ENCODE measurements around the gene MITF.

The MITF gene

GRCh38 chr3:69806735-69807438 lies 67.6 kb downstream of the MITF start:
- DNase-seq, result no peak
- TF ChIP-seq POLR2A (IDR thresholded peaks at IDR 0.05; ENCODE audit: low read length), result no peak
- no peak for TF ChIP-seq GATA1 (IDR thresholded peaks at IDR 0.05; ENCODE audit: low read depth, low read length)

GRCh38 chr3:69807674-69808073 lies 68.4 kb downstream of the MITF start:
- TF ChIP-seq GATA1 (IDR thresholded peaks at IDR 0.05; ENCODE audit: low read depth, low read length) (no peak), POLR2A (IDR thresholded peaks at IDR 0.05; ENCODE audit: low read length) (no peak)
- DNase-seq, result no peak

- no peak for TF ChIP-seq GATA1 (IDR thresholded peaks at IDR 0.05; ENCODE audit: low read depth, low read length)
- no peak for TF ChIP-seq POLR2A (IDR thresholded peaks at IDR 0.05; ENCODE audit: low read length)
- DNase-seq, result peak; percentile 10 to 18
These were observed 70.0 kb downstream of the MITF start for GRCh38 chr3:69809076-69809835.

- TF ChIP-seq GATA1 (IDR thresholded peaks at IDR 0.05; ENCODE audit: low read depth, low read length), result no peak
- TF ChIP-seq POLR2A (IDR thresholded peaks at IDR 0.05; ENCODE audit: low read length), result no peak
These were observed 72.5 kb downstream of the MITF start for GRCh38 chr3:69811452-69812401.

GRCh38 chr3:69815970-69816369 lies 76.7 kb downstream of the MITF start:
- DNase-seq, result no peak
- TF ChIP-seq POLR2A (IDR thresholded peaks at IDR 0.05; ENCODE audit: low read length), result no peak
- TF ChIP-seq GATA1 (IDR thresholded peaks at IDR 0.05; ENCODE audit: low read depth, low read length), result no peak

More at GRCh38 chr3:69811452-69812401, 72.5 kb downstream of the MITF start:
- no peak for DNase-seq

GRCh38 chr3:69817988-69818387 lies 78.7 kb downstream of the MITF start:
- TF ChIP-seq POLR2A (IDR thresholded peaks at IDR 0.05; ENCODE audit: low read length), result no peak
- TF ChIP-seq GATA1 (IDR thresholded peaks at IDR 0.05; ENCODE audit: low read depth, low read length), result no peak
- no peak for DNase-seq

GRCh38 chr3:69819282-69819681 lies 80.0 kb downstream of the MITF start:
- no peak for DNase-seq
- TF ChIP-seq POLR2A (IDR thresholded peaks at IDR 0.05; ENCODE audit: low read length) (no peak), GATA1 (IDR thresholded peaks at IDR 0.05; ENCODE audit: low read depth, low read length) (no peak)

GRCh38 chr3:69821133-69821532 lies 81.9 kb downstream of the MITF start:
- DNase-seq, result no peak
- TF ChIP-seq GATA1 (IDR thresholded peaks at IDR 0.05; ENCODE audit: low read depth, low read length) (no peak), POLR2A (IDR thresholded peaks at IDR 0.05; ENCODE audit: low read length) (no peak)

GRCh38 chr3:69823743-69824142 lies 84.5 kb downstream of the MITF start:
- TF ChIP-seq POLR2A (IDR thresholded peaks at IDR 0.05; ENCODE audit: low read length) (no peak), GATA1 (IDR thresholded peaks at IDR 0.05; ENCODE audit: low read depth, low read length) (no peak)

GRCh38 chr3:69825446-69825845 lies 86.2 kb downstream of the MITF start:
- TF ChIP-seq POLR2A (IDR thresholded peaks at IDR 0.05; ENCODE audit: low read length) (no peak), GATA1 (IDR thresholded peaks at IDR 0.05; ENCODE audit: low read depth, low read length) (no peak)
- peak in 1 of 2 experiments; percentile 20 for DNase-seq

More at GRCh38 chr3:69823743-69824142, 84.5 kb downstream of the MITF start:
- DNase-seq, result no peak

GRCh38 chr3:69827127-69827526 lies 87.9 kb downstream of the MITF start:
- TF ChIP-seq POLR2A (IDR thresholded peaks at IDR 0.05; ENCODE audit: low read length), result no peak
- no peak for TF ChIP-seq GATA1 (IDR thresholded peaks at IDR 0.05; ENCODE audit: low read depth, low read length)
- DNase-seq, result no peak

GRCh38 chr3:69828817-69829216 lies 89.6 kb downstream of the MITF start:
- TF ChIP-seq POLR2A (IDR thresholded peaks at IDR 0.05; ENCODE audit: low read length) (no peak), GATA1 (IDR thresholded peaks at IDR 0.05; ENCODE audit: low read depth, low read length) (no peak)
- DNase-seq, result no peak

- TF ChIP-seq POLR2A (IDR thresholded peaks at IDR 0.05; ENCODE audit: low read length) (no peak), GATA1 (IDR thresholded peaks at IDR 0.05; ENCODE audit: low read depth, low read length) (no peak)
- no peak for DNase-seq
These were observed 90.9 kb downstream of the MITF start for GRCh38 chr3:69830147-69830546.

- DNase-seq, result no peak
- TF ChIP-seq GATA1 (IDR thresholded peaks at IDR 0.05; ENCODE audit: low read depth, low read length), result no peak
- TF ChIP-seq POLR2A (IDR thresholded peaks at IDR 0.05; ENCODE audit: low read length), result no peak
These were observed 92.5 kb downstream of the MITF start for GRCh38 chr3:69831737-69832136.
